ENCODE data around the gene OR6P1. TPM values are rescaled to one million over a fixed set of nuclear protein-coding genes. Genes with fewer than 3 reads are reported as not detected.

OR6P1 gene
- total and polyA plus RNA-seq, 8 donors = not detected

DNA sequence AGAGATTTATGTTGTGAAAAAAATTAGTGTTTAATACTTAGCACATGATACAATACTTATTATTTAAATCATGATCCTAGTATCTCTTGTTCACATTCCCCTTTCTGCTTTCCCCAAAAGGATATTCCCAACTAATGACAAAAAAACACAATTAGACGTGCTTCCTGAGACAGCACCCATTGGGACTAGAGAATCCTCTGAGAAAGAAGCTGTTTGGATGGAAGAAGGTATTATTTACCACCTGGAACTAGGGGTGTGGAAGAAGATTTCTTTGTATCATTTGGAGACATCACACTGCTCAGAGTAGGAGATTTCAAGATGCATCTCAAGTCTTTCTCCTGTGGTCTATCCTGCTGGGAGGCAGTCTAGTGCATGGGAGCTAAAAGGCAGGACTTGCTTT, 34.6 kb upstream of the OR6P1 start, which contains the start of gene OR10Z1:
TSS of gene OR10Z1 (plus strand) at position 301 of the 400 bp plus-strand sequence. CDS start 1,171 bp downstream, outside the sequence.
- H3K27me3 ChIP-seq = no peaks in the 10 kb centered on the region
- WGBS, 5 donors = 57 to 71% (median 68%) methylated on average over 1 of the region's 1 CpG
- H3K36me3 ChIP-seq = no peaks in the 10 kb centered on the region
- no peak within 1 kb of the TSS for H3K4me3 ChIP-seq
- TF ChIP-seq POLR2A (IDR thresholded peaks at IDR 0.05) = no peak
- TF ChIP-seq EP300 (IDR thresholded peaks at IDR 0.05) = no peak
- TF ChIP-seq, protein P1, sequence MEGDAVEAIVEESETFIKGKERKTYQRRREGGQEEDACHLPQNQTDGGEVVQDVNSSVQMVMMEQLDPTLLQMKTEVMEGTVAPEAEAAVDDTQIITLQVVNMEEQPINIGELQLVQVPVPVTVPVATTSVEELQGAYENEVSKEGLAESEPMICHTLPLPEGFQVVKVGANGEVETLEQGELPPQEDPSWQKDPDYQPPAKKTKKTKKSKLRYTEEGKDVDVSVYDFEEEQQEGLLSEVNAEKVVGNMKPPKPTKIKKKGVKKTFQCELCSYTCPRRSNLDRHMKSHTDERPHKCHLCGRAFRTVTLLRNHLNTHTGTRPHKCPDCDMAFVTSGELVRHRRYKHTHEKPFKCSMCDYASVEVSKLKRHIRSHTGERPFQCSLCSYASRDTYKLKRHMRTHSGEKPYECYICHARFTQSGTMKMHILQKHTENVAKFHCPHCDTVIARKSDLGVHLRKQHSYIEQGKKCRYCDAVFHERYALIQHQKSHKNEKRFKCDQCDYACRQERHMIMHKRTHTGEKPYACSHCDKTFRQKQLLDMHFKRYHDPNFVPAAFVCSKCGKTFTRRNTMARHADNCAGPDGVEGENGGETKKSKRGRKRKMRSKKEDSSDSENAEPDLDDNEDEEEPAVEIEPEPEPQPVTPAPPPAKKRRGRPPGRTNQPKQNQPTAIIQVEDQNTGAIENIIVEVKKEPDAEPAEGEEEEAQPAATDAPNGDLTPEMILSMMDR (IDR thresholded peaks at IDR 0.05) = no peak
- no peak for TF ChIP-seq POLR2AphosphoS5 (IDR thresholded peaks at IDR 0.05)
- DNase-seq = no peak
- no peaks in the 10 kb centered on the region for H3K9me3 ChIP-seq
- intact Hi-C loops (cut with DNase I; ENCODE audit: low total_unique reads) = no loop called here
- H3K4me1 ChIP-seq = no peaks in the 10 kb centered on the region
- H3K27ac ChIP-seq = no peak within 1 kb of the TSS

DNA sequence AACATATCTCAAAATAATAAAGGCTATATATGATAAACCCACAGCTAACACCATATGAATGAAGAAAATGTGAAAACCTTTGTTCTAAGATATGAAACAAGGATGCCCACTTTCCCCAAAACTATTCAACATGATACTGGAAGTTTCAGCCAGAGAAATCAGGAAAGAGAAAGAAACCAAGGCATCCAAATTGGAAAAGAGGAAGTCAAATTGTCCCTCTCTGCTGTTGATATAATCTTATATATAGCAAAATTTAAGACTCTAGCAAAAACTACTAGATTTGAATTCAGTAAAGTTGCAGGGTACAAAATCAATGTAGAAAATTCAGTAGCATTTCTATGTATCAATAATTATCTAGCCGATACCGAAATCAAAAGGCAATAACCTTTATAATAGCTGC, 30.4 kb upstream of the OR6P1 start:
- Histone ChIP-seq H3K36me3 (no peaks in the 10 kb centered on the region), H3K27ac (no peak overlapping the region), H3K4me3 (no peak overlapping the region), H3K9me3 (peaks cover 4 to 34% (median 26%) of the 10 kb centered on the region in 4 donors), H3K27me3 (no peaks in the 10 kb centered on the region), H3K4me1 (no peaks in the 10 kb centered on the region)
- 48 to 94% (median 89%) methylated on average over 2 of the region's 2 CpGs for WGBS, 5 donors
- intact Hi-C loops (cut with DNase I; ENCODE audit: low total_unique reads) = no loop called here
- DNase-seq = no peak
- TF ChIP-seq EP300 (IDR thresholded peaks at IDR 0.05) = no peak

- intact Hi-C loops (cut with DNase I; ENCODE audit: low total_unique reads) = no loop called here
- WGBS, 5 donors = 82 to 96% (median 90%) methylated on average over 1 of the region's 1 CpG
- H3K27me3 ChIP-seq = no peaks in the 10 kb centered on the region
- TF ChIP-seq, protein P1 (IDR thresholded peaks at IDR 0.05) = no peak
- TF ChIP-seq EP300 (IDR thresholded peaks at IDR 0.05) (no peak), POLR2A (IDR thresholded peaks at IDR 0.05) (no peak), POLR2AphosphoS5 (IDR thresholded peaks at IDR 0.05) (no peak)
- H3K27ac ChIP-seq = no peak overlapping the region
- no peak overlapping the region for H3K4me3 ChIP-seq
- H3K36me3 ChIP-seq = no peaks in the 10 kb centered on the region
- no peak for DNase-seq
- no peaks in the 10 kb centered on the region for H3K4me1 ChIP-seq
- peaks cover 0 to 18% (median 11%) of the 10 kb centered on the region in 4 donors for H3K9me3 ChIP-seq
Observed at GRCh38 chr1:158586942-158587341, 16.6 kb upstream of the OR6P1 start.

GRCh38 chr1:158583962-158584361, 13.6 kb upstream of the OR6P1 start:
- intact Hi-C loops (cut with DNase I; ENCODE audit: low total_unique reads) = no loop called here
- 55 to 68% (median 63%) methylated on average over 4 of the region's 4 CpGs for WGBS, 5 donors

DNA sequence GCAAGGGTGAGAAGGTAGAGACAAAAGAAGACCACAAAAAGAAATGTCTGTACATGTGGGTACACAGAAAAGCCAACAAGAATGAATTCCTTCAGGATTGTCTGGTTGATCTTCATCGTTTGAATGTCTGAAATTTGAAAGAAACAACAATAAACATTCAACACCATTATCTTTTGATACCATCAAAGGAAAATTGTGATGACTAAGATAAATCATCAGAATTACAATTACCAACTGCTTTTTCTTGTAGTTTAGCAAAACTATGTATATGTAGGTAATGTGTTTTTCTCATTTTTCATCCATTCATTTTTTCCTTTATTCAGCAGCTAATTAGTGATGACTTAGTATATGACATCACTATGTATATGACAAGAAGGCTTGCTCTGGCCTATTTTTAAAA, 9.4 kb upstream of the OR6P1 start, which contains the start of gene OR10X1:
TSS of gene OR10X1 (minus strand) at position 167 of the 400 bp plus-strand sequence. CDS start at position 167, 0 bp downstream.
- no peaks in the 10 kb centered on the region for H3K4me1 ChIP-seq
- DNase-seq = no peak
- no peaks in the 10 kb centered on the region for H3K36me3 ChIP-seq
- WGBS, 5 donors = 55 to 72% (median 63%) methylated on average over 1 of the region's 1 CpG
- no peaks in the 10 kb centered on the region for H3K9me3 ChIP-seq
- no peak within 1 kb of the TSS for H3K27ac ChIP-seq
- intact Hi-C loops (cut with DNase I; ENCODE audit: low total_unique reads) = no loop called here
- H3K27me3 ChIP-seq = no peaks in the 10 kb centered on the region
- no peak within 1 kb of the TSS for H3K4me3 ChIP-seq
- TF ChIP-seq, protein P1 (IDR thresholded peaks at IDR 0.05) = no peak
- TF ChIP-seq POLR2AphosphoS5 (IDR thresholded peaks at IDR 0.05) = no peak
- TF ChIP-seq EP300 (IDR thresholded peaks at IDR 0.05) = no peak
- no peak for TF ChIP-seq POLR2A (IDR thresholded peaks at IDR 0.05)

More at GRCh38 chr1:158583962-158584361, 13.6 kb upstream of the OR6P1 start:
- Histone ChIP-seq H3K27ac (no peak overlapping the region), H3K9me3 (peaks cover 0 to 18% (median 11%) of the 10 kb centered on the region in 4 donors), H3K4me3 (no peak overlapping the region), H3K36me3 (no peaks in the 10 kb centered on the region), H3K4me1 (no peaks in the 10 kb centered on the region), H3K27me3 (no peaks in the 10 kb centered on the region)
- DNase-seq = no peak
- no peak for TF ChIP-seq EP300 (IDR thresholded peaks at IDR 0.05)
- no peak for TF ChIP-seq POLR2AphosphoS5 (IDR thresholded peaks at IDR 0.05)
- TF ChIP-seq, protein P1 (IDR thresholded peaks at IDR 0.05) = no peak
- TF ChIP-seq POLR2A (IDR thresholded peaks at IDR 0.05) = no peak
